ENCODE measurements around the gene MLXIP.

The MLXIP gene

GRCh38 chr12:122050706-122051105 is 27.9 kb upstream of the MLXIP start:
- CTCF ChIA-PET = interaction anchor here (0.7 to 7.8 kb wide), 5 partner anchors 72 to 285 kb away, joined by 3 to 110 read pairs (median 3); no protein-coding TSS in a partner anchor
- no peak for TF ChIP-seq ZNF133 (tag by site-specific recombination; IDR thresholded peaks at IDR 0.05)
- TF ChIP-seq, protein P1, sequence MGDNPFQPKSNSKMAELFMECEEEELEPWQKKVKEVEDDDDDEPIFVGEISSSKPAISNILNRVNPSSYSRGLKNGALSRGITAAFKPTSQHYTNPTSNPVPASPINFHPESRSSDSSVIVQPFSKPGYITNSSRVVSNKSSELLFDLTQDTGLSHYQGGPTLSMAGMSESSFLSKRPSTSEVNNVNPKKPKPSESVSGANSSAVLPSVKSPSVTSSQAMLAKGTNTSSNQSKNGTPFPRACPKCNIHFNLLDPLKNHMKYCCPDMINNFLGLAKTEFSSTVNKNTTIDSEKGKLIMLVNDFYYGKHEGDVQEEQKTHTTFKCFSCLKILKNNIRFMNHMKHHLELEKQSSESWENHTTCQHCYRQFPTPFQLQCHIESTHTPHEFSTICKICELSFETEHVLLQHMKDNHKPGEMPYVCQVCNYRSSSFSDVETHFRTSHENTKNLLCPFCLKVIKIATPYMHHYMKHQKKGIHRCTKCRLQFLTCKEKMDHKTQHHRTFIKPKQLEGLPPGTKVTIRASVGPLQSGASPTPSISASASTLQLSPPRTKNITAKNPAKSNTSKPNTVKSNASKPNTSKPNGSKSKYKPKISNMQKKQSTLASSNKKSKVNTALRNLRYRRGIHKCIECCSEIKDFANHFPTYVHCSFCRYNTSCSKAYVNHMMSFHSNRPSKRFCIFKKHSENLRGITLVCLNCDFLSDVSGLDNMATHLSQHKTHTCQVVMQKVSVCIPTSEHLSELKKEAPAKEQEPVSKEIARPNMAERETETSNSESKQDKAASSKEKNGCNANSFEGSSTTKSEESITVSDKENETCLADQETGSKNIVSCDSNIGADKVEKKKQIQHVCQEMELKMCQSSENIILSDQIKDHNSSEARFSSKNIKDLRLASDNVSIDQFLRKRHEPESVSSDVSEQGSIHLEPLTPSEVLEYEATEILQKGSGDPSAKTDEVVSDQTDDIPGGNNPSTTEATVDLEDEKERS (tag by site-specific recombination; IDR thresholded peaks at IDR 0.05) = no peak
- no peak for TF ChIP-seq ZSCAN5A (tag by site-specific recombination; IDR thresholded peaks at IDR 0.05)
- no peak for TF ChIP-seq ZEB2 (tag by site-specific recombination; IDR thresholded peaks at IDR 0.05)
- TF ChIP-seq ZNF211 (tag by site-specific recombination; IDR thresholded peaks at IDR 0.05; ENCODE audit: low read depth) = no peak
- no peak for TF ChIP-seq ZNF433 (tag by site-specific recombination; IDR thresholded peaks at IDR 0.05; ENCODE audit: low read depth)
- TF ChIP-seq ZFP3 (tag by site-specific recombination; IDR thresholded peaks at IDR 0.05; ENCODE audit: low read depth) = no peak
- no peak for TF ChIP-seq ZSCAN23 (tag by site-specific recombination; IDR thresholded peaks at IDR 0.05)
- TF ChIP-seq, protein P2, sequence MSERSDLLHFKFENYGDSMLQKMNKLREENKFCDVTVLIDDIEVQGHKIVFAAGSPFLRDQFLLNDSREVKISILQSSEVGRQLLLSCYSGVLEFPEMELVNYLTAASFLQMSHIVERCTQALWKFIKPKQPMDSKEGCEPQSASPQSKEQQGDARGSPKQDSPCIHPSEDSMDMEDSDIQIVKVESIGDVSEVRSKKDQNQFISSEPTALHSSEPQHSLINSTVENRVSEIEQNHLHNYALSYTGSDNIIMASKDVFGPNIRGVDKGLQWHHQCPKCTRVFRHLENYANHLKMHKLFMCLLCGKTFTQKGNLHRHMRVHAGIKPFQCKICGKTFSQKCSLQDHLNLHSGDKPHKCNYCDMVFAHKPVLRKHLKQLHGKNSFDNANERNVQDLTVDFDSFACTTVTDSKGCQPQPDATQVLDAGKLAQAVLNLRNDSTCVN (tag by site-specific recombination; optimal IDR thresholded peaks at IDR 0.05) = no peak
- no peak for TF ChIP-seq ZFP69B (tag by site-specific recombination; IDR thresholded peaks at IDR 0.05)
- TF ChIP-seq ZBTB8A (tag by site-specific recombination; IDR thresholded peaks at IDR 0.05) = no peak
- TF ChIP-seq HOXD13 (CRISPR knock-in tag; IDR thresholded peaks at IDR 0.05; ENCODE audit: borderline replicate concordance) = no peak
- TF ChIP-seq ZSCAN30 (tag by site-specific recombination; IDR thresholded peaks at IDR 0.05) = no peak
- TF ChIP-seq ZNF561 (tag by site-specific recombination; IDR thresholded peaks at IDR 0.05; ENCODE audit: borderline replicate concordance) = no peak
- Histone ChIP-seq H3K36me3 (ENCODE audit: control insufficient read depth in 2 of 2, insufficient read depth in 1 of 2, low read length in 2 of 2) (peaks cover 23 to 37% of the 10 kb centered on the region in 2 experiments; a peak in 2 of 3 replicates), H3K4me1 (ENCODE audit: control insufficient read depth, insufficient read depth, low read length) (no peaks in the 10 kb centered on the region; the same call in 1 of the 2 replicates), H3K4me3 (ENCODE audit: low read depth, low read length) (no peak overlapping the region), H3K27ac (ENCODE audit: extremely low read depth, low read depth, low read length) (no peak overlapping the region), H3K9me3 (ENCODE audit: control insufficient read depth, insufficient read depth, low read depth, low read length) (no peaks in the 10 kb centered on the region)
- POLR2A ChIA-PET = no interaction called here

DNA sequence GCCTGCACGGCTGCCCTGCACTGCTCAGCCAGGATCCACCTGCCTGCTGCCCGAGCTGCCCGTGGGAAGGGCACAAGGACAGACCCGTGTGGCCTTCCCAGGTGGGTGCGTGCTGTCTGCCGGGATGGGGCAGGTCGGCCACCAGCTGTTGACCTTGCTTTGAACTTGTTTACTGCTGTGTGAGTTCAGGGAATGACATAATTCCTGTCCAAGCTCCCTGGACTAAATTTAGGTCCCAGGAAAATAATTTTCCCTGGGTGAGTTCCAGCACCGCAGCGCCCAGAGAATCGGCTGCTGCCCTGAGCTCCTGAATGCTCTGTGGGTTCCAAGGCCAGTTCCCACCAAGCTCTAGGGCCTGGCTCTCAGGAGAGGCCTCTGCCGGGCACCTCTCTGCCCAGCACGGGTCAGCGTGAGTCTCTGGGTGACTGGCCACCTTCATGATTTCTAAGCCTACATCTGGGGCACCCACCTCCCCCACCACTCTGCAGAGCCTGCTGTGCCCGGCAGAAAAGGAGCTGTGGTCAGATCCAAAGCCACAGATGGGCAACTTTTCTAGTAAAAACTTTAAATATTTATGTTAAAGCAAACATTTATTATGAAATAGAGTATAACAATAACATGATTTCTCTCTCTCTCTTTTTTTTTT is 27.2 kb upstream of the MLXIP start:
- Histone ChIP-seq H3K27ac (ENCODE audit: extremely low read depth, low read depth, low read length) (no peak overlapping the region), H3K4me1 (ENCODE audit: control insufficient read depth, insufficient read depth, low read length) (no peaks in the 10 kb centered on the region; the same call in 1 of the 2 replicates), H3K4me3 (ENCODE audit: low read depth, low read length) (no peak overlapping the region), H3K9me3 (ENCODE audit: control insufficient read depth, insufficient read depth, low read depth, low read length) (no peaks in the 10 kb centered on the region), H3K36me3 (ENCODE audit: control insufficient read depth in 2 of 2, insufficient read depth in 1 of 2, low read length in 2 of 2) (peaks cover 24 to 38% of the 10 kb centered on the region in 2 experiments; a peak in 2 of 3 replicates)
- TF ChIP-seq SP3 (tag by site-specific recombination; IDR thresholded peaks at IDR 0.05) = no peak
- no peak for TF ChIP-seq ZSCAN23 (tag by site-specific recombination; IDR thresholded peaks at IDR 0.05)
- TF ChIP-seq, protein P3, sequence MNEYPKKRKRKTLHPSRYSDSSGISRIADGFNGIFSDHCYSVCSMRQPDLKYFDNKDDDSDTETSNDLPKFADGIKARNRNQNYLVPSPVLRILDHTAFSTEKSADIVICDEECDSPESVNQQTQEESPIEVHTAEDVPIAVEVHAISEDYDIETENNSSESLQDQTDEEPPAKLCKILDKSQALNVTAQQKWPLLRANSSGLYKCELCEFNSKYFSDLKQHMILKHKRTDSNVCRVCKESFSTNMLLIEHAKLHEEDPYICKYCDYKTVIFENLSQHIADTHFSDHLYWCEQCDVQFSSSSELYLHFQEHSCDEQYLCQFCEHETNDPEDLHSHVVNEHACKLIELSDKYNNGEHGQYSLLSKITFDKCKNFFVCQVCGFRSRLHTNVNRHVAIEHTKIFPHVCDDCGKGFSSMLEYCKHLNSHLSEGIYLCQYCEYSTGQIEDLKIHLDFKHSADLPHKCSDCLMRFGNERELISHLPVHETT (tag by site-specific recombination; IDR thresholded peaks at IDR 0.05) = no peak
- TF ChIP-seq ZNF558 (tag by site-specific recombination; IDR thresholded peaks at IDR 0.05) = no peak
- no peak for TF ChIP-seq HOXA7 (CRISPR knock-in tag; IDR thresholded peaks at IDR 0.05; ENCODE audit: borderline replicate concordance)
- 0 out of 2 replicates have a peak, but pooled peaks have one; percentile 16 for TF ChIP-seq GLIS2 (tag by site-specific recombination; IDR thresholded peaks at IDR 0.05)
- 0 out of 2 replicates have a peak, but pooled peaks have one; percentile 13 for TF ChIP-seq ZIC2 (tag by site-specific recombination; IDR thresholded peaks at IDR 0.05)
- no peak for TF ChIP-seq ZNF157 (tag by site-specific recombination; IDR thresholded peaks at IDR 0.05)
- TF ChIP-seq, protein P4, sequence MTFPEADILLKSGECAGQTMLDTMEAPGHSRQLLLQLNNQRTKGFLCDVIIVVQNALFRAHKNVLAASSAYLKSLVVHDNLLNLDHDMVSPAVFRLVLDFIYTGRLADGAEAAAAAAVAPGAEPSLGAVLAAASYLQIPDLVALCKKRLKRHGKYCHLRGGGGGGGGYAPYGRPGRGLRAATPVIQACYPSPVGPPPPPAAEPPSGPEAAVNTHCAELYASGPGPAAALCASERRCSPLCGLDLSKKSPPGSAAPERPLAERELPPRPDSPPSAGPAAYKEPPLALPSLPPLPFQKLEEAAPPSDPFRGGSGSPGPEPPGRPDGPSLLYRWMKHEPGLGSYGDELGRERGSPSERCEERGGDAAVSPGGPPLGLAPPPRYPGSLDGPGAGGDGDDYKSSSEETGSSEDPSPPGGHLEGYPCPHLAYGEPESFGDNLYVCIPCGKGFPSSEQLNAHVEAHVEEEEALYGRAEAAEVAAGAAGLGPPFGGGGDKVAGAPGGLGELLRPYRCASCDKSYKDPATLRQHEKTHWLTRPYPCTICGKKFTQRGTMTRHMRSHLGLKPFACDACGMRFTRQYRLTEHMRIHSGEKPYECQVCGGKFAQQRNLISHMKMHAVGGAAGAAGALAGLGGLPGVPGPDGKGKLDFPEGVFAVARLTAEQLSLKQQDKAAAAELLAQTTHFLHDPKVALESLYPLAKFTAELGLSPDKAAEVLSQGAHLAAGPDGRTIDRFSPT (tag by site-specific recombination; IDR thresholded peaks at IDR 0.05) = no peak
- ChIA-PET CTCF (interaction anchor here (0.6 to 7.8 kb wide), 6 partner anchors 71 to 284 kb away, joined by 3 to 110 read pairs (median 3); no protein-coding TSS in a partner anchor), POLR2A (interaction anchor here (0.7 kb wide), 2 partner anchors 12 to 265 kb away, joined by 4 to 8 read pairs; no protein-coding TSS in a partner anchor)

Measured in HEK293 (cell line).